VCaP (cell line): ENCODE data around the gene UBE2A.

Experiments used
- H3K27ac ChIP-seq: fragments of 450-650 bp; 2 replicates; pipeline ENCODE4 v1.5.1; 2017
- TF ChIP-seq, protein P1 (sequence below): fragments of 450-650 bp; conservative IDR thresholded peaks from 2 replicates; pipeline ENCODE4 v1.5.1; 2017; ENCODE audit warnings: mild to moderate bottlenecking, moderate library complexity

Gene UBE2A

DNA sequence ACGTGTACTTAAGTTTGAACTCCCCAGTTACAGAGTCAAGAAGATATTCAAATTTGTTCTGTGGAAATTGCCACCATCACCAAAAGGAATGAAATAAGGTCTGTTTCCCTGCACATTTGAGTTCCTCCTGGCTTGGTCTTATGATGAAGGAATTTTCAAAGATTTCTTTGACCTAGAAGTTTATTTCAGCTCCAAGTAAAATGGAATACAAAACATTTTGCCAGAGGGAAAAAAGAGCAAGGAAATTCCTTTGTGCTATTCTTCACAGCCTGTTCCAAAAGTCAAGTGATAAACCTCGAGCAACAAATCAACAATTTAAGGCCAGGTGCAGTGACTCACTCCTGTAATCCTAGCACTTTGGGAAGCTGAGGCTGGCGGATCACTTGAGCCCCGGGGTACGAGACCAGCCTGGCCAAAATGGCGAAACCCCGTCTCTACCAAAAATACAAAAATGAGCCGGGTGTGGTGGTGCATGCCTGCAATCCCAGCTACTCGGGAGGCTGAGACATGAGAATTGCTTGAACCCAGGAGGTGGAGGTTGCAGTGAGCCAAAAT is 28.4 kb downstream of the UBE2A start:
- TF ChIP-seq, protein P1, sequence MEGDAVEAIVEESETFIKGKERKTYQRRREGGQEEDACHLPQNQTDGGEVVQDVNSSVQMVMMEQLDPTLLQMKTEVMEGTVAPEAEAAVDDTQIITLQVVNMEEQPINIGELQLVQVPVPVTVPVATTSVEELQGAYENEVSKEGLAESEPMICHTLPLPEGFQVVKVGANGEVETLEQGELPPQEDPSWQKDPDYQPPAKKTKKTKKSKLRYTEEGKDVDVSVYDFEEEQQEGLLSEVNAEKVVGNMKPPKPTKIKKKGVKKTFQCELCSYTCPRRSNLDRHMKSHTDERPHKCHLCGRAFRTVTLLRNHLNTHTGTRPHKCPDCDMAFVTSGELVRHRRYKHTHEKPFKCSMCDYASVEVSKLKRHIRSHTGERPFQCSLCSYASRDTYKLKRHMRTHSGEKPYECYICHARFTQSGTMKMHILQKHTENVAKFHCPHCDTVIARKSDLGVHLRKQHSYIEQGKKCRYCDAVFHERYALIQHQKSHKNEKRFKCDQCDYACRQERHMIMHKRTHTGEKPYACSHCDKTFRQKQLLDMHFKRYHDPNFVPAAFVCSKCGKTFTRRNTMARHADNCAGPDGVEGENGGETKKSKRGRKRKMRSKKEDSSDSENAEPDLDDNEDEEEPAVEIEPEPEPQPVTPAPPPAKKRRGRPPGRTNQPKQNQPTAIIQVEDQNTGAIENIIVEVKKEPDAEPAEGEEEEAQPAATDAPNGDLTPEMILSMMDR, result no peak
- no peak overlapping the region for H3K27ac ChIP-seq

GRCh38 chrX:119604766-119605463 is 30.6 kb downstream of the UBE2A start:
- peak overlapping the region; percentile 58; the same call in 1 of the 2 replicates for H3K27ac ChIP-seq

DNA sequence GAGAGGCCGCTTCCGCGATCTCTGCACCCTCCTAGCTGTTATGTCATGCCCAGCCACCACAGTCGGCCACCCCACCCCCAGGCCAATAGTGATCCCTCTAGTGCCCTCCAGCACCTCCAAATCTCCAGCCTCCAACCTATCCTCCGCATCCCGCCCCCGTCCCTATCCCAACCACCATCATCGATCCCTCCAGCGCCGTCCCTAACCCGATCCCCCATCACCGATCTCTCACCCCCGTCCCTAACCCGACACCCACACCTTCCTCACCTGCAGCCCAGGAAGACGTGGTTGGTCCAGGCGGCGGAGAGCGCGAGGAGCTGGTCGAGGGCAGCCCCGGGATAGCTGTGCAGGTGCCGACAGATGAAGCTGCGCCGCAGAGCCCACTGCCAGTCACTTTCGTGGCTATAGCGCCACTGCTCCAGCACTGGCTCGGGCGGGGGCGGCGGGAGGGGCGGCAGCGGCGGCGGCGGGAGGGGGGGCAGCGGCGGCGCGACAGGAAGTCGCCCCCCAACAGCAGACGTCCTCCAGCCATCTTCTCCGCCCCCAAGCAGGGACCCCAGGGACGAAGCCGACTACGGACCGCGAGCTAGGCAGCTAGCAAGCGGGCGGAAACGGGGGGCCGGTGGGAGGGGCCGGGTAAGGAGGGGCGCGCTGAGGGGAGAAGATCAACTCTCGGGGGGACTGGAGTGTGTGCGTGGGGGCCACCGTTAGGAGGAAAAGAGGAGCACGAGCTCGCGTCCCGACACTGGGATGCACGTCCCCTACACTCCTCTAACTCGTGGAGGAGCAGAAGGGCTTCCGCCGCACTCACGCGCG is 31.3 kb downstream of the UBE2A start:
- TF ChIP-seq, protein P1, result no peak
- H3K27ac ChIP-seq, result peak overlapping the region; percentile 58

More at GRCh38 chrX:119604766-119605463, 30.6 kb downstream of the UBE2A start:
- TF ChIP-seq, protein P1, result no peak

GRCh38 chrX:119606280-119607017 is 32.1 kb downstream of the UBE2A start, which contains the start of gene NKRF:
NKRF (minus strand) TSS chrX:119606424.
- peak within 1 kb of the TSS; percentile 58 for H3K27ac ChIP-seq
- TF ChIP-seq, protein P1, result no peak

DNA sequence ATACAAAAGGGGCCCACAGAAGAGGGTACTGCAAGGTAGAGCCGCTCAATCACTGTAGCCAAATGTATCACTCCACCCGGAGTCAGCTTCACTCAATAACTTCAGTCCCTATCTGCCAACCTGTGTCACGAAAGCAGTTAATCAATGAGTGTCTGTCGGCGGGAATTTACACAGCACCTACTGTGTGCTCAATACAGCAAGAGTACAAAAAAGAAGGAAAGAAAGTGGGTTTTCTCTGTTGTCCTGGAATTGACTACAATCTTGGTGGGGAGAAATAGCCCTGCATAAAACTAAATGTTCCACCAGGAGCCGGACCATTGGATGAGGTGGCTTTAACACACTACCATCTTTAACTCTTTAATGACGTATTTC is 32.6 kb downstream of the UBE2A start:
- H3K27ac ChIP-seq, result peak overlapping the region; percentile 58; the same call in 1 of the 2 replicates
- TF ChIP-seq, protein P1, result no peak

DNA sequence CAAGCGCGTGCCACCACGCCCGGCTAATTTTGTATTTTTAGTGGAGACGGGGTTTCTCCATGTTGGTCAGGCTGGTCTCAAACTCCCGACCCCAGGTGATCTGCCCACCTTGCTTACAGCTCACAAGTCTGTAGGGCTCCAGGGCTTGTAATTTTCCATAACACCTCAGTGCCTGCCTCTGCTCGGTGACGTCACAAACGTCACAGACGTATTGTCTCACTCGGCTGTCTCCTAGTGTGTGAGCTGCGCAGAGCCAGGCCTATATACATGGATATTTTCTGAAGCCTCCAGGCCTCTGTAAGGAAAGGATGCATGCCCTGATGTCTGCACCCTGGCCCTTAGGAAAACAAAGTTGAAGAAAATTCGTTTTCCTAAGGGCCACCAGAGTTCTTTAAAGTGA is 40.4 kb downstream of the UBE2A start:
- no peak overlapping the region for H3K27ac ChIP-seq
- TF ChIP-seq, protein P1, result no peak
